BLaER1 treated with 17β-estradiol and CSF1 and Interleukin-3, amounts not matched to agents 10 nM and 100 nM (cell line): ENCODE results near the gene KLHL21.

Experiments used
- H3K27ac ChIP-seq, 11 experiments: shearing (Covaris generic); formaldehyde crosslinking; 2 replicates each; pipeline ENCODE4 v1.8.1; 2022
- H3K27me3 ChIP-seq, 11 experiments: shearing (Covaris generic); formaldehyde crosslinking; 2 replicates each; pipeline ENCODE4 v1.8.1; 2022
- H3K36me3 ChIP-seq, 11 experiments: shearing (Covaris generic); formaldehyde crosslinking; 2 replicates each; pipeline ENCODE4 v1.8.1; 2022
- H3K4me1 ChIP-seq, 10 experiments: shearing (Covaris generic); formaldehyde crosslinking; 2 replicates each; pipeline ENCODE4 v1.8.1; 2022
- H3K4me2 ChIP-seq, 11 experiments: shearing (Covaris generic); formaldehyde crosslinking; 2 replicates each; pipeline ENCODE4 v1.8.1; 2022
- H3K4me3 ChIP-seq, 10 experiments: shearing (Covaris generic); formaldehyde crosslinking; 2 replicates each; pipeline ENCODE4 v1.8.1; 2022
- H3K9ac ChIP-seq, 11 experiments: shearing (Covaris generic); formaldehyde crosslinking; 2 replicates each; pipeline ENCODE4 v1.8.1; 2022
- H3K9me3 ChIP-seq, 11 experiments: shearing (Covaris generic); formaldehyde crosslinking; replicated peaks in 1 of 11; 2 replicates each; pipeline ENCODE4 v1.8.1; 2022
- H4K20me1 ChIP-seq, 11 experiments: shearing (Covaris generic); formaldehyde crosslinking; 2 replicates each; pipeline ENCODE4 v1.8.1; 2022
- Cebpa-rat ChIP-seq, 11 experiments: shearing (Covaris generic); IDR thresholded peaks; 2 replicates each; pipeline ENCODE4 v1.8.1; 2022

KLHL21 gene

DNA sequence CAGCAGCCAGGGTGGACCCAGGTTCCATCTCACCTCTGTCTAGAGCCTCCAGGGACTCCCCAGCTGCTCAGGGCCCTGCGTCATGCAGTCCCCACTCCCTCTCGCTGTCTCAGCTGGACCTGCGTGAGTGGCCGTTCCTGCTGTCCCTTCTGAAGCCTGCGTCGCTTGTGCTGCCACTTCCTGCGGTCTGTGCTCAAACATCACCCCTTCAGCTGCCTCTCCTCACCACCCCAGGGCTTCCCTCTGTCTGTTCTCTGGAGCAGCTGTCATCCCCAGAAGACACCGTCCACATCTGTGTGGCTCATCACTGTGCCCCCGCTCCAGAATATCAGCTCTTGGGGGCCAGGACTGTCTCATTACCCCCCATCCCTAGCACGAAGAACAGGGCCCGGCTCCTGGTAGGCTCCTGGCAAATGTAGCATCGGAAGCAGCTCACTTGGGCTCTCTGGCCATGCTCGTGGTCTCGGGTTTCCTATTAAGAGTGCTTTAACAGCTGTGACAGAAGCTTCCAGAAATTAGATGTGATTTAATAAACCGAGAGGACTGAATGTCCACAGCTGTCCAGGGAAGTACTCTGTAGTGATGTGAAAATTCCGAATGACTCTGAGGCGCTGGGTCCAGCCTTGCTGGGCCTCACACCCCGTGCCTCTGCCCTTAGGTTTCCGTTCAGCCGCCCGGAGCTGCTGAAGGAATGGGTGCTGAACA, 25.3 kb upstream of the KLHL21 start:
- H3K4me1 ChIP-seq: peaks cover 27 to 52% (median 36%) of the 10 kb centered on the region in 10 experiments
- H3K4me3 ChIP-seq: no peak overlapping the region
- peak overlapping the region in 1 of 11 experiments; percentile 1; a peak in 1 of 22 replicates for H3K27ac ChIP-seq
- TF ChIP-seq Cebpa-rat (IDR thresholded peaks at IDR 0.05): no peak
- no peaks in the 10 kb centered on the region for H3K27me3 ChIP-seq
- H3K9me3 ChIP-seq: no peaks in the 10 kb centered on the region
- H3K4me2 ChIP-seq: peak overlapping the region; percentile 10 to 97 (median 90); a peak in 19 of 22 replicates
- peak overlapping the region in 5 of 11 experiments; percentile 22 to 89 (median 47); a peak in 6 of 22 replicates for H3K9ac ChIP-seq
- H4K20me1 ChIP-seq: peaks cover 42 to 82% (median 71%) of the 10 kb centered on the region in 11 experiments; a peak in 21 of 22 replicates
- peaks cover 57 to 73% (median 64%) of the 10 kb centered on the region in 11 experiments for H3K36me3 ChIP-seq

DNA sequence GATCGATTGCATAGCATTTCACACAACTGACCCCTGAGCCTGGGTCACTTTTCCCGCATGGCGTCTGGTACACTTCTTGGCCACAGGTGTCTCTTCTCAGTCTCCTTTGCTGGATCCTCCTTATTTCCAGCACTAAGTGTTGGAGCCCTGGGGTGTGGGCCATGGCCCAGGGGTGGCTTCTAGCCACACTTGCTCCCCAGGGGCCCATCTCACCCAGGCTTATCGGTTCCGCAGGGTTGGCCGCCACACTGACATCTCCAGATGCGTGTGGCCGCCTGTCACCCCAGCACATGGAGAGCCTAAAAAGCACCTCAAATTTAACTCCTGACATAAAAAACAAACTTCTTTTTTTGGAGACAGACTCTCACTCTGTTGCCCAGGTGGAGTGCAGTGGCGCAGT, 24.4 kb upstream of the KLHL21 start:
- Histone ChIP-seq H3K4me3 (peak overlapping the region in 6 of 10 experiments; percentile 14 to 89 (median 30); a peak in 9 of 20 replicates), H3K9me3 (no peaks in the 10 kb centered on the region), H3K36me3 (peaks cover 56 to 73% (median 64%) of the 10 kb centered on the region in 11 experiments), H3K27me3 (no peaks in the 10 kb centered on the region), H3K4me2 (peak overlapping the region; percentile 77 to 97 (median 91)), H3K9ac (peak overlapping the region in 6 of 11 experiments; percentile 7 to 89 (median 44); a peak in 6 of 22 replicates), H3K27ac (no peak overlapping the region), H4K20me1 (peaks cover 47 to 83% (median 72%) of the 10 kb centered on the region in 11 experiments; a peak in 21 of 22 replicates), H3K4me1 (peaks cover 27 to 43% (median 33%) of the 10 kb centered on the region in 10 experiments)
- no peak for TF ChIP-seq Cebpa-rat (IDR thresholded peaks at IDR 0.05)

DNA sequence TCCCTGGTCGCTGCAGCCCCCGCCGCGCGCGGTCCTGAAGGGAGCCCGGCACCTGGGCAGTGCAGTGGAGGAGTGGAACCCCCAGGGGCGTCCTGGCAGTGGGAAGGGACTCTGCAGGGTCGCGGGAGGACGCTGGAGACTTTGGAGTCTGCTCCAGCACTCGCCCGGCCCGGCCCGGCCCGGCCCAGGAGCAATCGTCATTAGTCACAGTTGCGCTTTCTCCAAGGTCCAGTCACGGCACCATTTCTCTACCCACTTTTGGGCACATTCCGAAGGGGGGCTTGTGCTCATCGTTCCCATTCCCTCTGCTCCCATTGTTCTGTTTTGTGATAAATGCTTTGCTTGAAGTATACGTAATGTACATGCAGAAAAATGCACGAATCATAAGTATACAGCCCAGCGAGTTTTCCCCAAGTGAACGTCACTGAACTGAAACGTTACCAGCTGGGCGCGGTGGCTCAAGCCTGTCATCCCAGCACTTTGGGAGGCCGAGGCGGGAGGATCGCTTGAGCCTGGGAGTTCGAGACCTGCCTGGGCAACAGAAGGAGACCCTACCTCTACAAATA, 23.0 kb upstream of the KLHL21 start:
- Histone ChIP-seq H3K4me3 (peak overlapping the region; percentile 68 to 99 (median 96)), H3K9me3 (no peaks in the 10 kb centered on the region), H3K27me3 (no peaks in the 10 kb centered on the region), H3K36me3 (peaks cover 59 to 73% (median 64%) of the 10 kb centered on the region in 11 experiments), H4K20me1 (peaks cover 59 to 92% (median 81%) of the 10 kb centered on the region in 11 experiments; a peak in 21 of 22 replicates), H3K4me2 (peak overlapping the region; percentile 77 to 97 (median 91)), H3K4me1 (peaks cover 27 to 43% (median 33%) of the 10 kb centered on the region in 10 experiments), H3K9ac (peak overlapping the region; percentile 84 to 95 (median 89)), H3K27ac (peak overlapping the region; percentile 62 to 87 (median 82); a peak in 21 of 22 replicates)
- TF ChIP-seq Cebpa-rat (IDR thresholded peaks at IDR 0.05): no peak

DNA sequence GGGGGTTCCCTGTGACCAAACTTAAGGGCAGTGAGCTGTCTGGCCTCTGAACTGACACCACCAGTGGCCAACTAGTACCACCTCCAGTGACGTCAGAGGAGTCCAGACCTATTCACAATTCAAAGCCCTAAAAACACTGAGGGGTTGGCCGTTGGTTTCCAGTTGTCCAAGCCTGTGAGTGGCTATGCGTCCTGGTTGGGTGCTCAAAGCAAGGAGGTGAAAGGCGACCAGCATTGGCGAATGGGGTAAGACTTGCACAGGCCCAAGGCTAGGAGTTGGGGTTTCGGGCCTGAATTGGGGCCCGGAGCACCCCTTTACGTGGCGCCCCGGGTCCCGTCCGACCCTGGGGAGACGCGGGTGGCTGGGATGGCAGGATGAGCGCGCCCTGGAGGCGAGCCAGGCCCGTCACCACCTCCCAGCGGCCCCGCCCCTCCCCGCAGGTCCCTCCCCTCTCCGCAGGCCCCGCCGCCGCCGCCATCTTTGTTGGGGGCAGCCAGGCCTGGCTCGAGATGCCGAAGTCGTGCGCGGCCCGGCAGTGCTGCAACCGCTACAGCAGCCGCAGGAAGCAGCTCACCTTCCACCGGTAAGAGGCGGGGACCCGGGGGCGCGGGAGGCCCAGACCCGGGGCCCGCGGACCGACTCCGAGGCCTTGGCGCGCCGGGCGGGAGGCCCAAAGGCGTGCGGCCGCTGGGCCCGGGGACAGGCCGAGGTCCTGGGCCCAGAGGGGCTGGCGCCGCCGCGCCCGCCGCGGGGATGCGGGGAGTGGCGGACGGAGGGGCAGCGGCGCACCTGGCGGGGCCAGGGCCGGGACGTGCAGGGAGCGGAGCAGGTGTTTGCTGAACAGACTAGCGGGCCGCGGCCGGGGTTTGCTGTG, 22.3 kb upstream of the KLHL21 start, which contains the start of gene THAP3:
Gene THAP3 (plus strand): TSS at position 159 of the 874 bp plus-strand sequence. CDS start 351 bp downstream, at position 510.
- H3K27me3 ChIP-seq: no peaks in the 10 kb centered on the region
- H4K20me1 ChIP-seq: peaks cover 55 to 94% (median 82%) of the 10 kb centered on the region in 11 experiments; a peak in 21 of 22 replicates
- peak within 1 kb of the TSS; percentile 68 to 99 (median 96) for H3K4me3 ChIP-seq
- TF ChIP-seq Cebpa-rat (IDR thresholded peaks at IDR 0.05): no peak
- peak within 1 kb of the TSS; percentile 84 to 95 (median 89) for H3K9ac ChIP-seq
- H3K9me3 ChIP-seq: no peaks in the 10 kb centered on the region
- H3K36me3 ChIP-seq: peaks cover 59 to 73% (median 64%) of the 10 kb centered on the region in 11 experiments
- H3K27ac ChIP-seq: peak within 1 kb of the TSS; percentile 62 to 87 (median 82); a peak in 21 of 22 replicates
- peak within 1 kb of the TSS; percentile 77 to 97 (median 91) for H3K4me2 ChIP-seq
- peaks cover 27 to 43% (median 33%) of the 10 kb centered on the region in 10 experiments for H3K4me1 ChIP-seq

DNA sequence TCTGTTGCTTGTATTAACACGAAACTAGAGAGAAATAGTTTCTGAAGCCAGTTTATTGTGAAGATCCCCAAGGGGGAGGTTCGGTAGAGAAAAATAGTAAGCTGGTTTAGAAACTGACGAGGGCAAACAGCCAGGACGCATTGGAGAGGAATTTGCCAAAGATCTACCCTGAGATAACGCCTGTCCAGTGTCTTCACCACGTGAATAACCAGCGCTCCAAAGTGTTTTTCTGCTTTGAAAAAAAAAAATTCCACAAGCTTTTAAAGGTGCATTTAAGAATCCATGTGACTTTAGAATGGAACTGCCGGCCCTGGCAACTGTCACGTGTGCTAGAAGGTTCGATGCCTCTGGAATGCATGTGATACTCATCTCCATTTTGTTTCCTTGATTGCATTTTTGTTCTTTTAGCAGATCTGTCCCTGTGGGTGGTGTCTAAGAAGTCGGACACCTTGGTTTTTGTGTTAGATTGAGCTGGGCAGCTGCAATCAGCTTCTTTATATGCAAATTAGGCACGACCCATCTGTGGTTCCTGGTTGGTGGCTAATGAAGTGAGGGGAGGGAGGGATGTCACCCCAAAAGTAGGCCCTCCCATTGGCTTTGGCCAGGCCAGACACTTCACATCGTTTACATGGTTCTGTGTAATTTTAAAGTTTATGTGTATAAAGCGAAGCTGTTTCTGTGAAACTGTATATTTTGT, 20.7 kb upstream of the KLHL21 start:
- Histone ChIP-seq H3K9me3 (no peaks in the 10 kb centered on the region), H3K4me1 (peaks cover 27 to 35% (median 32%) of the 10 kb centered on the region in 10 experiments), H4K20me1 (peaks cover 49 to 94% (median 82%) of the 10 kb centered on the region in 11 experiments; a peak in 21 of 22 replicates), H3K9ac (peak overlapping the region in 1 of 11 experiments; percentile 18; a peak in 1 of 22 replicates), H3K36me3 (peaks cover 59 to 73% (median 64%) of the 10 kb centered on the region in 11 experiments), H3K27me3 (no peaks in the 10 kb centered on the region), H3K4me3 (no peak overlapping the region), H3K4me2 (no peak overlapping the region), H3K27ac (no peak overlapping the region)
- TF ChIP-seq Cebpa-rat (IDR thresholded peaks at IDR 0.05): no peak

DNA sequence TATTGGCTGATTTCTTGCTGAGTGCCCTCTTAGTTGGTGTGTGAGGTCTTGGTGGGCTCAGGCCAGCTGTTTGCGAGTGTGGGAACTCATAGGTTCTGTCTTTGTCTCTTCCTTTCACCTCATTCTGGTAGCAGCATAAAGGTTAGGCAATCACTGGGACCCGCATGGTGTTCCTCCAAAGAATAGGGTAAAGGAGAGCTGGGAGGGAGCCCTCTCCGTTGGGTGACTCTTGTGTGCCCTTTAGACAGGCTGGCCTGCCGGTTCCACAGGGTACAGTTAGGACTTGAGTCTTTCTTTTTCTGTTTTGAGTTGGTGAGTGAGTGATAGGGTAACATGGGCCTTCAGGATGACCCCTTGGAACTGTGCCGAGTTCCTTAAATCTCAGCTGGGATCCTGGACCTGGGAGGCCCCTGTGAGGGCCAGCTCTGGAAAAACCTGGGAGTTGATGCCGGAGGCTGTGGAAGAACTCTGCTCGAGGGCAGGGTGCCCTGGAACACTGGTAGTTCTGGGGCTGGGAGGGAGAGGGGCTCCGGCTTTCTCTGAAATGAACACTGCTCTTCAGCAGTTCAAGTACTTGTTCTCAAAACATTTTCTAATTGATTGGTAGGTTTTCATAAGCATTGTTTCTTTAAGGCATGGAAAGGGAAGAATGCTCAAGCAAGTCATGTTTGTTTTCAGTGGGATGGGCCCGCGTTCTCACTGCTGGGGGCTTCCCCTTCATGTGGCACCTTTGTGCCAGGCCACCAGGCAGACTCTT, 19.9 kb upstream of the KLHL21 start:
- no peak for TF ChIP-seq Cebpa-rat (IDR thresholded peaks at IDR 0.05)
- peak overlapping the region in 3 of 11 experiments; percentile 0 to 14 (median 3); a peak in 2 of 22 replicates for H3K9ac ChIP-seq

More for the DNA sequence above, 19.9 kb upstream of the KLHL21 start:
- no peak overlapping the region for H3K4me2 ChIP-seq
- peaks cover 49 to 94% (median 82%) of the 10 kb centered on the region in 11 experiments for H4K20me1 ChIP-seq
- no peaks in the 10 kb centered on the region for H3K27me3 ChIP-seq
- peaks cover 61 to 73% (median 65%) of the 10 kb centered on the region in 11 experiments for H3K36me3 ChIP-seq
- H3K4me3 ChIP-seq: no peak overlapping the region
- no peaks in the 10 kb centered on the region for H3K9me3 ChIP-seq
- peaks cover 23 to 27% (median 25%) of the 10 kb centered on the region in 10 experiments for H3K4me1 ChIP-seq
- H3K27ac ChIP-seq: no peak overlapping the region
